GM19240 (cell line): ENCODE results near the gene SRP54.
"Not testable (repeated sequence)": the region's sequence is repeated elsewhere in the genome, so short reads cannot be mapped to it uniquely, and the experiment has no call there.

Source experiments
- DNase-seq: peaks from one replicate; pipeline ENCODE4 v3.0.0; 2011; ENCODE audit warnings: low spot score; ENCODE audit not compliant: insufficient read length

The SRP54 gene

DNA sequence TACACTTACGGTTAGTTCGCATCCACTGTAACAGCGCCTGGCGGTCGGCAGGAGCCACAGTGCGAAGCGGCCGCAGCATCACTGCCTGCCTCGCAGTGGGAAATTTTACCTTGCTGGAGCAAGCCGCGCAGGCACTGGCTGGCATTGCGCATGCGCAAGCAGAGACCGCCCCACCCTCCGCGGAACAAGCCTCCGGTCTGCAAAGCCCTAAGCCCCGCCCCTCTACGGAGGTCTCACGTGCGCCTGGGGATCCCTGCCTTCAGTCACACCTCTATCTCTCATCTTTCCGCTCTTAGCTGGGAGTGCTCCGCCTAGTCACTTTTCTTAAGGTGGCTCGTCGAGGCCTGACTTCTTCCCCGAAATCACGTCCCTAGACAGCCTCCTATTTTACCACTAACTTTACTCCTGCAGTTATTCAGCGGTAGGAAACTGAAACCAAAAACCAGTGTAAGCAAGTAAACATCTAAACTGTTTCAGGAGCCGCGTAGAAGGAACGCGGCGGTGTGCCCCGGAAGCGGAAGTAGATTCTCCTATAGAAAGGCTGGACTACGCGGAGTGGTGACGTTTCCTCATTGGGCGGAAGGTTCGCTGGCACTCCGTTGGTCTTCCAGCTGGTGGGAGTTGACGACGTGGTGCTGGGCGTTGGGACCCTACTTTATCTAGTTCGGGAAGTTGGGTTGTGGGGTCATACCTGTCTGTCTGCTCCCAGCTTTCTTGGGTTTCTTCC is at the start of gene SRP54:
Gene SRP54, plus strand, starts transcription at position 572 of the 727 bp plus-strand sequence. CDS start 13,718 bp downstream, outside the sequence.
- DNase-seq, result peak; percentile 57

DNA sequence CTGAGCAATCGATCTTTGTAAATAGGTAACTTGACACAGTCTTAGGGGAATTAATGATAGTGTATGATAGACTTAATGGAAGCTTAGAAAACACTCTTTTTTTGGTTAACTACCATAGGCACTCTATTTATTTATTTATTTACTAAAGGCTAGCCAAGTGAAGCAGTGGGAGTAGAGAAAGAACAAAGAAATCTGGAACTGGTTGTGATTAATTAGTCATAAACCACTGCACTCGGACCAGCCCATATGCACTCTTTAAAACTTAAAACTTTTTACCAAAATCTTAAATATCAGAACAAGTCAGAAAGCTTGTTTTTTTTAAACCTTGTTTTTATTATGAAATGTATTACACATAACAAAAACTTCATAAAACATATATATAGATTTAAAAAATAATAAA is 49.5 kb upstream of the SRP54 start:
- DNase-seq, result no peak

DNA sequence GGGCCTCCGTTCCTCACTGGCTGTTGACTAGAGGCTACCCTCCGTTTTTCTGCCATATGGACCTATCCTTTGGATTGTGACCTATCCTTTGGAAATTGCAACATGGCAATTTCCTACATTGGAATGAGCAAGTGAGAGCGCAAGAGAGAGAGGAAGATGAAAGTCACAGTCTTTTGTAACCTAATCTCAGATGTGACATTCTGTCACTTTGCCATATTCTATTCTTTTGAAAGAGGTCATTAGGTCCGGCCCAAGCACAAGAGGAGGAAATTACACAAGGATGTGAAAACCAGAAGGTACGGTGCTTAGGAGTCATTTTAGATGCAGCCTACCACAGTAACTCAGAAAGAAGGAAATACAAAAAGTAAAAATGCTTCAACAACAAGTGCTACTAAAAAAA is 47.3 kb upstream of the SRP54 start:
- no peak for DNase-seq

DNA sequence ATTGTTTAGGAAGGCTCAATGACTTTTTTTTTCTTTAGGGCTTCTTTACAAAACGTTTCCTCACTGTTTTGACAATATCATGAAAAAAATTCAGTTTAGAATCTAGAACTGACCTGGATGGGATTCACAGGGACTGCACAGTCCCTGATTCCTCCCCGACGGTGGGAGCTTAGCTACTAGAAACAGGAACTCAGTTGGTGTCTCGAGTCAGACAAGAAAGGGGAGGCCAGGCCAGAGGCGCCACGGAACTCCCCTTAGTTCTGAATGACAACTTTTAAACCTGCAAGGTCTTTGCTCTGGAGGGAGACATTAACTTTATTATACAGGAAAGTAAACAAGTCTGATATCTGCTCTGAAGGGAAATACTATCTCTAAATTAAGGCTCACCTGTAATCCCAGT is 45.4 kb upstream of the SRP54 start:
- DNase-seq, result no peak

DNA sequence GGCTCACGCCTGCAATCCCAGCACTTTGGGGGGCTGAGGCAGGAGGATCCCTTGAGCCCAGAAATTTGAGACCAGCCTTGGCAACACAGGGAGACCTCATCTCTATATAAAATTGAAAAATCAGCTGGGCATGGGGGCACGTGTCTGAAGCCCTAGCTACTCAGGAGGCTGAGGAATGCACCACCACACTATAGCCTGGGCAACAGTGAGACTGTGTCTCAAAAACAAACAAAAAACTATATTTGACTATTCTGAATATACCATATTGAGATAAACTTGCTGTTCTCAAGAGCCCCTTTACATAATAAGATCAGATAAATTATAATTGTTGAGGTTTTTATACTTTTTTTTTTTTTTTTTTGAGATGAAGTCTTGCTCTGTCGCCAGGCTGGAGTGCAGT is 44.9 kb upstream of the SRP54 start:
- DNase-seq, result no peak

DNA sequence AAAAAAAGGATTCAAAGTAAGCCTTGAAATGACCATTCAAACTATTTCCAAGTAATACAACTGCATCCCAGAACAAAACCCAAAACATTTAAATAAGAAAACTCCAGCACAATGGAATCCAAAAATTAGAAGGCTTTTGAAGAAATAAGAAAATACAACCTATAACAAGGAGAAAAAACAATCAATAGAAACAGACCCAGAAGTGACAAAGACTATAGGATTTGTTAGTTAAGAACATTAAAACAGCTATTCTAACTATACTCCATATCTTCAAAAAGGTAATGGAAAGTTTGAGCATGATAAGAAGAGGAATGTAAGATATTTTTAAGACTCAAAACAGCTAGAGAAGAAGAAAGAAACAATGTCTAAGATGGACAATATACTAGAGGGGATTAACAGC is 39.3 kb upstream of the SRP54 start:
- DNase-seq, result no peak

DNA sequence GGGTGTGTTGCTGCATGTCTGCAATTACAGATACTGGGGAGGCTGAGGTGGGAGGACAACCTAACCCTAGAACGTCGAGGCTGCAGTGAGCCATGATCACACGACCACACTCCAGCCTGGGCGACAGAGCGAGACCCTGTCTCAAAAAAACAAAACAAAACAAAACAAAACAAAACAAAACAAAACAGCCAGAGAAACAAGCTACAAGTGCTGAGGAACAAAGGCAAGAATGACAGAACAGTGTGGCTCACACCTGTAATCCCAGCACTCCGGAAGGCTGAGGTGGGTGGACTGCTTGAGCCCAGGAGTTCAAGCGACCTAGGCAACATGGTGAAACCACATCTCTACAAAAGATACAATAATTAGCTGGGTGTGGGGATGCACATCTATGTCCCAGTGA is 38.0 kb upstream of the SRP54 start:
- no peak for DNase-seq

DNA sequence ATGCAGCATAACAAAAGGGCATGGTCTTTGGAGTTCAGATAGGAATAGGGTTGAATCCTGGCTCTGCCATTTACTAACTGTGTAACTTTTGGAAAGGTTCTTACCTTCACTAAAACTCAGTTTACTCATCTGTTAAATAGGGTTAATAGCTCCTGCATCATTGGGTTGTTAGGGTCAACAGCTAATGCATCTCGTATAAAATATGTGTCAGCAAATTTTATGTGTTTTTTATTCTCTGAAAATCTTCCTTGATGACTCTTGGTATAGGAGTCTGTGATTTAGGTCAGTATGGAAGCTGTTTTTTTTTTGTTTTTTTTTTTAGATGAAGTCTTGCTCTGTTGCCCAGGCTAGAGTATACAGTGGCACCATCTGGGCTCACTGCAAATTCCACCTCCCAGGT is 36.1 kb upstream of the SRP54 start:
- no peak for DNase-seq

DNA sequence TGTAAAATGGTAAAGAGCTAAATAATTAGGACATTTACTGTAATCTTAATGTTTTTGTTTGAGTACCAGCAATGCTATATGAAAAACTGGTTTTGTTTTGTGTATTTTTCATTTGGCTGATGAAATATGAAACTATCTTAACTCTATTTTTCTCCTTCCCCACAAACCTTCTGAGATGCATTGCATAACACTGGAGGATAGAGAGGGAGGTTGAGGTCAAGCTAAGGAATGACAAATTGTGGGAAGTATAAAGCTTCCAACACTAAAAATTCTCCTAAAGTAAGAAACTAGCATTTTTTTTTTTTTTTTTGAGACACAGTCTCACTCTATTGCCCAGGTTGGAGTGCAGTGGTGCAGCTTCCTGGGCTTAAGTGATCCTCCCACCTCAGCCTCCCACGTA is 31.5 kb upstream of the SRP54 start:
- DNase-seq, result no peak

DNA sequence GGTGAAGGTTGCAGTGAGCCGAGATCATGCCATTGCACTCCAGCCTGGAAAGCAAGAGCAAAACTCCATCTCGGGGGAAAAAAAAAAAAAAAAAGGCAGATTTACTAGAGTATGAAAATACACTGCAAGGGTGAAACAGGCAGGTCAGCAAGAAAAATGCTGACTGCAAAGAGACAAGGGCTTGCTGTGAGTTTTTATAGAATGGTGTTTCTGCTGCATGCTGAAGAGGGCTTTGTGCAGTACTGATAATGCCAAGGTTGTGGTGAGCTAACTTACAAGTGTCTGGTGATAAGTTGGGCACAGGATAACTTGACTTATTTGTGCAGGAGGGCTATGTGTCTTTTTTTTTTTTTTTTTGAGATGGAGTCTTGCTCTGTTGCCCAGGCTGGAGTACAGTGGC is 25.9 kb upstream of the SRP54 start:
- DNase-seq, result no peak

DNA sequence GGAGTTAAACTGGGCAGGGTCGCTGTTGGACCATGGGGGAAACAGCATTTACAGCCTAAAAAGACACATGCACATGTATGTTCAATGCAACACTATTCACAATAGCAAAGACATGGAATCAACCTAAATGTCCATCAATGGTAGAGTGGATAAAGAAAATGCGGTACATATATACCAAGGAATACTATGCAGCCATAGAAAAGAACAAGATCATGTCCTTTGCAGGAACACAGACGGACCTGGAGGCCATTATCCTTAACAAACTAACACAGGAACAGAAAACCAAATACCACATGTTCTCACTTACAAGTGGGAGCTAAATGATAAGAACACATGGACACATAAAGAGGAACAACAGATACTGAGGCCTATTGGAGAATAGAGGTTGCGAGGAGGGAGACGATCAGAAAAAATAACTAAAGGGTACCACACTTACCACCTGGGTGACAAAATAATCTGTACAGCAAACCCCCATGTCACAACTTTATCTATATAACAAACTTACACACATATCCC is 25.0 kb upstream of the SRP54 start:
- no peak for DNase-seq

DNA sequence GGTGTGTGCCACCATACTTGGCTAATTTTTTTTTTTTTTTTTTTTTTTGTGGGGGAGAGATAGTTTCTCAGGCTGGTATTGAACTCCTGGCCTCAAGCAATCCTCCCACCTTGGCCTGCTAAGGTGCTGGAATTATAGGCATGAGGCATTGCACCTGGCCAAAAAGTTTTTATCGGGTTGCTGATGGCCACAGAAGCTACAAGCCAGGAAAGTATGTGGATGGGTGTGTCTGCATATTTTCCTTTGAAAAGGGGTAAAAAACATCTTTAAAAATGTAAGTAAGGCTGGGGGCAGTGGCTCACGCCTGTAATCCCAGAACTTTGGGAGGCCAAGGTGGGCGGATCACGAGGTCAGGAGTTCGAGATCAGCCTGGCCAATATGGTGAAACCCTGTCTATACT is 20.7 kb upstream of the SRP54 start:
- DNase-seq, result not testable (repeated sequence)

DNA sequence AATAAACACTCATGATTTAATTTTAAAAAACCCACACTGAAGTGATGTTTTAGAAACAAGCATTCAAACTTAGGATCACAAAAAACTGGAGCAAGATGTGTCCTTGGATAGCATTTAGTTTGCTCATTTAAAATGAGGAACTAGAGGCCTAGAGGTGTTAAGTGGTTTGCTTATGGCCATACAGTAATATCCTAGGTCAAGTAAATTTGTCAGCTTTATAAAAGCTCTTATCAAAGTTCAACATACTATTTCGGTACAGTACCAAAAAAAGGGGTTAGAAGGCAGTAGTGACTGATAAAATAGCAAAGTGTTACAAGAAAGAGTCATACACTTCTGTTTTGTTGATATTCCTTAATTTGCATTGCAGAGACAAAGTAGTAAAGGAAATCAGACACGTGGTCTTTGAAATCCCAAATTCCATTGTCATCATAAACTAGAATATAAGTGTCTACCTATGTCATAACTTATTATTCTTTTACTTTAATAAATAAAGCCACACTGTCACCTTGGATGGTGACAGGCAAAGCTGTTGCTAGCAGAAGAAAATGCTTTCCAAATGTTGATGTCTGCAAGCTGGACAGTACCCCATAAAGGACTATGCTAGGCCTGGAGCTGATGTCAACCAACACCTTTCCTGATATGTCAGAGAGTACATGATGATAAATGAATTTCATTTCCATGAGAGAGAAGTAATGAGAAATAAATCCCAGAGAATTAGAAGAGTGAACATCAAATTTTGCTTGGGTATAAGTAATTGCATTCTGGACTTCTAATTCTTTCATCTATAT is 17.6 kb upstream of the SRP54 start:
- no peak for DNase-seq

DNA sequence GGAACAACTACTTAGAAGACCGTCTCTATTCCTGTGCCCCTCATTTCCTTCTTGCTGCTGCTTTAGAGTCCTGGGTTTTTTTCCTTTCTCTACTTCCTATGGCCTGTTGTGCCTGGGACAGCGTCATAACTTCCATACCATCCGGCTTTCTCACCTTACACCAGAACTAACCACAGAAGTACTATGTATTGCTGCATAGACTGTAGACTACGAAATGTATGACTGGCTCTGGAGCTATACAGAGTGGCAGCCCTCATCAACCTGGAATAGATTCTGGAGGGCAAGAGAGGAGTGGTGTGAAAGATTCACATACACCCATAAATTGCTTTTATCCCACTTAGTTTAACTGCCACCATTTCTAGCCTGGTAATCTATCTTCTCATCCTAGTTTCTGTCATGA is 16.9 kb upstream of the SRP54 start:
- DNase-seq, result no peak

DNA sequence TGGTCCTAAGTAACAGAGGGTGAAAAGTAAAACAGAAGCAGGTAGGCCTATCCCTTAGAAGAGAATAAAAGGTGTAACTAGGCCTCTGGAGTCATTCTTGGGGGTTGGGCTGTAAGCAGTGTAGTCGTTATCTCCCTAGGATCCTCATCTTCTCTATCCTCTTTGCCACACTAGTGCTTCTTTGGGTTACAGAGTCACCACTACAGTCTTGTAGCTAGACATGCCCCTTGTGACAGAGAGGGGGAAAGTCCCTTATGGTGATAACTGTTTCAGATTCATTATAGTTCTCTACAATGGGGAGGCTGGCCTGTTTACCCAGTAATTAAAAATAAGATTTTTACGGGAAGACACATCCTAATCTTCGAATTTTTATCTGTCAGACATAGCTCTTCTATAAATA is 16.4 kb upstream of the SRP54 start:
- DNase-seq, result no peak

DNA sequence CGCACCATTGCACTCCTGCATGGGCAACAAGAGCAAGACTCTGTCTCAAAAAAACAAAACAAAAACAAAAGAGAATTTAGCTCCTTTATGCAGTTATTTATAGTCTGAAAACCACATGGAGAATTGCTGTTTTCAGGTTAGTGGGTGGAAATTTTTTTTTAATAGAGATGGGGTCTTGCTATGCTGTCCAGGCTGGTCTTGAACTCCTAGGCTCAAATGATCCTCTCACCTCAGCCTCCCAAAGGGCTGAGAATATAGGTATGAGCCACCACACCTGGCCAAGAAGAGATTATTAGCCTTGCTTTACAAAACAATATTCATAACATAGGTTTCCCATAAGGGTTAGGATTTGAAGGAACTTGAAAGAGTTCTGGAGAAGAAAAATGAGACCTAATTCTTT is 12.1 kb upstream of the SRP54 start:
- DNase-seq, result no peak

DNA sequence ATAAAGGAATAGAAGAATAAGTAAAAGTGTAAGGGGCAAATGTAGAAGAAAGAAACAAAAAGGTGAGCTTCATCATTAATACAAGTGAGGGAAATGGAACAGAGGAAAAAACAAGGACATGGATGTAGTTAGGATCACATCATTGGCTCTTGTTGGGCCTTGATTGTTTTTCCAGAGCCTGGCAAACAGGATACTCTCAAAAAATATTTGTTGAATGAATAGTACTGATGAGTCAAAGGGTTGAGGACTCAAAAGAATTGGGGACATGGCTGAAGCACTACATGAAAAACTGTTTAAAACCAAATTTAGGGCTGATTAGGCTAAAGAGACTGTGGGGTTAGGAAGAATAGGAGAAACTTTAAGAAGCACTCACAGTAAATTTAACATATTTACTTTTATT is 11.4 kb upstream of the SRP54 start:
- DNase-seq, result no peak

DNA sequence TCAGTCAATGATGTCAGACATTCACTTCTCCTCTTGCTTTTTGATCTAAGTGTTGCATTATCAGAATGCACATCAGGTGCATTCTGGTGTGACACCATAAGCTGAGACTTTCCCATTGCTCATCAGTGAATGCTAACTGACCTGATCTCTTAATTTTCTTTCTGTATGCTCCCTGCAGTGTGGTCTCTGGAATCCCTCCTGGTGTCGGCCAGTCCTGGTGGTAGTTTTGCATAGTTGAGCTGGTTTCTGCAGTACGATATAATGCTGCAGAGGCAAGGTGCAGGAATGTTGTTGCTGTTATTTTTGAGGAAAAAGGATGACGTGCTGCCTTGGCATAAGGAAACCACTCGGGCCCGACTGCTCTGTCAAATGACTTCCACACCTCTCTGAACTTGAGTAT is 11.0 kb upstream of the SRP54 start:
- DNase-seq, result no peak

DNA sequence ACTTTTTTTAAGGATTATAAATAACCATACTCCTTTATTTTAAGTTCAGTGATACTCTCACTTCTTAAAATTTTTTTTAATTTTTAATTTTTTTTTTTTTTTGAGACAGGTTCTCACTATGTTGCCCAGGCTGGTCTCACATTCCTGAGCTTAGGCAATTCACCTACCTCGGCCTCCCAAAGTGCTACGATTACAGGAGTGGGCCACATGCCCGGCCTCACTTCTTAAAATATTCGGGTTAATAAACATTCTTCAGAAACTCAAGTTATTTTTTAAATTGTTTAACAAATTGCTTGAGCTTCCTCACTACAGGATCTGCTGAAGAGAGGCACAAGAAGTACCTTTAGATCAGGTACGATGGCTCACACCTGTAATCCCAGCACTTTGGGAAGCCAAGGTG is 4.3 kb upstream of the SRP54 start:
- DNase-seq, result no peak

DNA sequence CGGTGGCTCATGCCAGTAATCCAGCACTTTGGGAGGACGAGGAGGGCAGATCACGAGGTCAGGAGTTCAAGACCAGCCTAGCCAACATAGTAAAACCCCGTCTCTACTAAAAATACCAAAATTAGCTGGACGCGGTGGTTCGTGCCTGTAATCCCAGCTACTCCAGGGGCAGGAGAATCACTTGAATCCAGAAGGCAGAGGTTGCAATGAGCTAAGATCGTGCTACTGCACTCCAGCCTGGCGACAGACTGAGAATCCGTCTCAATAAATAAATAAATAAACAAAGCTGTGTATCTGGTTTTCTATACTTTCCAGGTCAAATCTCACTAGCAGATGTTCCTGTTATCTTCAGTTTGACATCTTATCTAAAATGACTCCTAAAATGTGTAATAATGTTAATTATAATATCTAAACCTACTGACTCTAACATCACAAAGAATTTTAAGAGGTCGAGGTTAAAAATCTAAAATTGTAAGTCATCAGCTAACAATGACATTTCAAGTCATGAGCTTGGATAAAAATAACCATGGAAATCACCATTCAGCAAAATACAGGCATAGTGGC is 2.4 kb upstream of the SRP54 start:
- DNase-seq, result no peak

DNA sequence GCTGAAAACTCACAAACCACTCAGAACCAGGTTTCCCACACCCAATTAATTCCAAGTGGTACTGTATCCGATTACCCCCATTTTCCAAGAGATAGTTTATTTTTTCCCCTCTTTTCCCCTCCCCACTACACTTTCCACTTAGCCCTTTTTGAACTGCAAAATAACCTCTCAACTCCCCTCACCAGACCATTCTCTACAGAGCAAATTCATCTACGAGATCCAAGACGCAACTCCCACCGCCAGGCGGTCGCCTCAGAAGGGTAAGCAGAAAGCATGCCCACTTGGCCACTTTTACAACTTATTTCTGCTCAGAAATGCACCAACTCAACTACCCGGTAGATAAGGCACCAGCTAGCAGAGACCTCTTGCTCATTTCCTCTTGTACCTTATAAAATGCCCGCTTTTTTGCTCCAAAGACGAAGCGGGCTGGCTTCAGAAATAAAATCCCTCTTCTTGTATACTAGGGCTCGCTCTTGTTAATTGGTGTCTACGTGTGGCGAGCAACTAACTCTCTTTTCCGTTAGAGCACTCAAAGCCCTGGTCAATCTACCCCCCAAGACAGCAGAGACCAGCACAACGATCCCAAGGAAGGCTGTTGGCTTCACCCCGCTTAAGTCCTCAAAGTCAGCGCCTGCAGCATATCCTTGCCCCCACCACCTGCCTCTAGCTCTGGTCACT is 910 bp upstream of the SRP54 start:
- no peak for DNase-seq
